GM21576 (cell line): ENCODE data around the gene FZD10.

Source experiments
- ATAC-seq: cut with Tn5 transposase; IDR thresholded peaks from one replicate; pipeline ENCODE4 v1.9.1; 2021; ENCODE audit warnings: mild to moderate bottlenecking, moderate library complexity; ENCODE audit not compliant: unreplicated experiment

The FZD10 gene

DNA sequence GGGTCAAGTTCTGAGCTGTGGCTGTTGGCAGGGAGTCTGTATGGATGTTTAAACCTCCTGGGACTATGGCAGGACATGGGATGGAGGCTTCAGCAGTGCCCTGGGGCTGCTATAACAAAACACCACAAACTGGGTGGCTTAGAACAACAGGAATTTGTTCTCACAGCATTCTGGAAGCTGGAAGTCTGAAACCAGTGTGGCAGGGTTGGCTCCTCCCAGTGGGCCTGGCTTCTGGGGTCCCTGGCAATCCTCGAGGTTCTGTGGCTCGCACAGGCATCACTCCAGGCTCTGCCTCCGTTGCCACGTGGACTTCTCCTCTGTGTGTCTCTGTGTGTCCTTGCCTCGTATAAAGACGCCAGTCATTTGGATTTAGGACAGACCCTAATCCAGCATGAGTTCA is 39.9 kb downstream of the FZD10 start:
- no peak for ATAC-seq

DNA sequence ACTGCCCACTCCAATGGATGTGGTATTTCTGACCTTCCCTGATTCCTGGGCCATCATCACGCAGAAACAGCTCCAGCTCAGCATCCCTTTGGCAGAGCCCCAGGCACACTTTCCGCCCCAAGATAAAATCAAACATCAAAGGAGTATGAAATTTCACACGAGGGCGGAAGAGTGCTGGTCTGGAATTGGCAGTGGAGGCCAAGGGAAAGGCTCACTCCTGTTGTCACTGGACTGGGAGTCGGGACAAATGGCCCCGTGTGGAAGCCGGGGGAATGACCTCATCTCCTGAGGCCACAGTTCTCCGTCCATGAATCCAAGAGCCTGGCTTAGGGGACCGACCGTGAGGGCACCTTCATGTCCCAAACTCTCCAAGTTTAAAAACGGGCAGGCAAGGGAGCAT is 40.9 kb downstream of the FZD10 start:
- no peak for ATAC-seq

DNA sequence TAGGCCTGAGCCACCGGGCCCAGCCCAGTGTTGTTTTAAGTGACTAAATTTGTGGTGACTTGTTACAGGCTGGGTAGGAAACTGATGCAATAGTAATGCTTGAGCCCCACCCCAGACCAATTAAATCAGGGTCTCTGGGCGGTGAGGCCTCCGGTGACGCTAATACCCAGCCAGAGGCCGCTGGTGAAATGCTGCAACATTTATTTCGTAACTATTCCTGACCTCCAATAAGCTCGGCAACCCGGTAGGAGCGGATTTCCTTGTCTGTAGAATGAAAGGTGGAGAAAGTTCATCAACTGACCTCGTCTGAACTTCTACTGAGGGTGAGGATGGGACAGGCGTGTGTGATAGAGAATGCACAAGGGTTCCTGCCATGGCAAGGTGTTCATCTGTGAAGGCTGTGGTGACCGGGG is 42.3 kb downstream of the FZD10 start:
- no peak for ATAC-seq

DNA sequence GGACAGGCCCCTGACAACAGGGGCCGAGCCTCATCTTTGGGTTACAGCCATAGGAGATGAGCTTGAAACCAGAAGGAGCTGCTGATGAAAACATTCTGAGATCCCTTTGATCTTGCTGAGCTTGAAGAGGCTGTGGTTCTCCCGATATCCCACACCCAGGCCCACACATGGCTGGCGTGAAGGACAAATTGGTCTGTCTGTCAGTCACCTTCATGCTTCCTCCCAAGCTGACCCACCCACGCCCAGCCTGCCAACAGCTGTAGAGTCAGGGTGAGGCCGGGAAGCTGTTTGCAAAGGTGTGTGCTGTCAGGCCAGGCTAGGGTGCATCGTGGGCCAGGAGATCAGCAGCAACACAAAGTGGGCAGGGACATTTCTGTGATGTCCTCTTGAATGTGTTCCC is 43.2 kb downstream of the FZD10 start:
- ATAC-seq = no peak

DNA sequence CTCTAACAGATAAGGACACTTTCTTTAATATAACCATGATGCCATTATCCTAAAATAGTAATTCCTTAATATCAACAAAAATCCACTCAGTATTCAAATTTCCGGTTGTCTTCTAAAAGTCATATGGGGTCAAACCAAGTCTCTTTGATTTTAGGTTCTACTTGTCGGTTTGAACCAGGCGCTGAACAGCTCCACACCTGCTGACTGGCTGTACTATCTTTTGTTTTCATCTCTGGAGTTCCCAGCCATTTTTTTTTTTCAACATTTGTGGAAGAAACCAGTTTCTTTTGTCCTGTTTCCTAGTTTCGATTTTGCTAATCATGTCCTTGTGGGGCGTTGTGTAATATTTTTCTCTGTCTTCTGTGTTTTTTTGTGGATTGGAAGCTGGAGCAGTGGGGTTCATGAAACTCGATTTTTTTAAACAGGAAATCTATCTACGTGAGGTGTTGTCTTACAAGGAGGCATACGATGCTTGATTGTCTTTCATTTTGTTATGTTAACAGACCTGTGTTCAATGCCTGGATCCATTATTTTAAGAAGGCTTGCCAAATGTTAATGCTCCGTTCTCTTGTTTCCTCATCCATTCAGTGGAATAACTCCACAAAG is 50.2 kb downstream of the FZD10 start:
- ATAC-seq = no peak

DNA sequence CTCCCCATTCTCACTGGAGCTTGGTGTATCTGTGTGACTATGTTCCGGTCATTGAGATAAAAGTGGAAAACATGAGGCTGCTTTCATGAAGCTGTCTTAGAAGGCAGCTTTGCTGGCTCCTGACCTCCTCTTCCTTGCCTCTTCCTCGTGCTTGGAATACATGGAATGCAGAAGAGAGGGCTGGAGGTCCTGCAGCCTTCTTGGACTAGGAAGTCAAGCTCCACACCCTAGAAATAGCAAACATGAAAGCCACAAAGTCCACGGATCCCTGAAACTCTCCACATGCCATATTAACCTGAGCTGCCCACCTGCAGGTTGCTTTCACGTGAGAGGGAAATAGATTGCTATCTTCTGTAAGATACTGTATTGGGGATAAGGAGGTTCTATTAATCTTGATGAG is 51.0 kb downstream of the FZD10 start:
- no peak for ATAC-seq

DNA sequence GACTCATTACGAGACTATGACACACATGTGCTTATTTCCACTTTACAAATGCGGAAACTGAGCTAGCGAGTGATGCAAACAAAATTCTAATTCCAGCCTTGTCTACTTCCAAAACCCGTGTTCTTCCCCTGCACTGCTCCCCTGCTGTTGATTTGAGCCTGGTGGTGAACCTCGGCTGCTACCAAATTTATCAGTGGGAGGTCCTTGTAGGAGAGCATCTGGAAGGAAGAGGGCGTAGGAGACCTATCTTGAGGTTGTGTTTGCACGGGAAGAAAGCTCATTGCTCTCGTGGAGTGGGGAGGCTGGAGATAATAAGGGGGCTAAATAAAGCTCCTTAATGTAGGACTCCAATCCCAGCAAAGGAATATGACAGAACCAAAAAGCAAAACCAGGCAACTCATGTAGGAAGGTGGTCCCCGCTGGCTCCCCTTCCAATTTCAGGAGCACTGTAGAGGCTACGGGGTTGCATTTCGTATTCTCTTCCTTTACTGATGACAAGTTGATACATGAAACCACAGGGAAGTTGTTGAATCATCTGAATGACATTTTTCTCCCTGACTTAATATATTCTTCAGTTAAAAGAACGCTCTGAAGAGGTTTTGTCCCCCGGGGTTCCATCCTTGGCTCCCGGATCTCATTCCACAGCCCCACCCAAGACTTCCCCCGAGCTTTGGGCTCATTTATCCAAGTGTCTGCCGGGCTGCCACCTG is 52.6 kb downstream of the FZD10 start:
- no peak for ATAC-seq
